ENCODE data around the gene PLEKHA6. TPM values are rescaled to one million over a fixed set of nuclear protein-coding genes. Genes with fewer than 3 reads are reported as not detected.

The PLEKHA6 gene
- total RNA-seq, 1 donor from 2014 or later, result 27.9 TPM

DNA sequence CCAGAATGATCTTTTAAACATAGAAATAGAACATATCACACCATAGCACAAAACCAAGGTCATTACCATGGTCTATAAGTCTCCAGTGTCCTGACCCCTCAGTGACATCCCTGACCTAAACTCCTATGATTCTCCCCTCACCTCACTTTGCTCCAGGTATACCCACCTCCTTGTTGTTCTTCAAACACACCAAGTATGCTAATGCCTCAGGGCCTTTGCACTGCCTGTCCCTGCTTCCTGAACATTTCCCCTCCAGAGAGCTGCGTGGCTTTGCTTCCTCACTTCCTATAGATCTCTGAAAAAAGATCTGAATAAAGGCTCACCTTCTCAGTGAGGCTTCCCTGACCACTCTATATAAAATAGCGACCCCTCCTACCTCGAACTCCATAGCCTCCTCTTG lies 147.0 kb downstream of the PLEKHA6 start:
- DNase-seq (ENCODE audit: low spot score), result no peak
- intact Hi-C loops (cut with DNase I), result no loop called here

DNA sequence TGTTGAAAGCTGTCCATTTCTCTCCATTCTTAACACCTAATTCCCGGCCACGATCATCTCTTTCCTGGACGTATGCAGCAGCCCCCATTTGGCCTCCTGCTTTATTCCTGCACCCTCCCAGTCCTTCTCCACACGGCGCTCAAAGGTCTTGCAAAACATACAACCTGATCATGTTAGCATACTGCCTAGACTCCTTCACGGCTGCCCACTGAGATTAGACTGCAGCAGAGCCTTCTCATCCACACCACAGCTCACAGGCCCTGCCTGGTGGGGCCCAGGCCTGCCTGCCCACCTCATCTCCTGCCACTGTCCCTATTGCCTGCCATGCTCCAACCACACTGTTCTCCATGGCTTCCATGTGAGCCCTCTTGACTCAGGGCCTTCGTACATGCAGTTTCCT lies 148.7 kb downstream of the PLEKHA6 start:
- intact Hi-C loops (cut with DNase I), result no loop called here

DNA sequence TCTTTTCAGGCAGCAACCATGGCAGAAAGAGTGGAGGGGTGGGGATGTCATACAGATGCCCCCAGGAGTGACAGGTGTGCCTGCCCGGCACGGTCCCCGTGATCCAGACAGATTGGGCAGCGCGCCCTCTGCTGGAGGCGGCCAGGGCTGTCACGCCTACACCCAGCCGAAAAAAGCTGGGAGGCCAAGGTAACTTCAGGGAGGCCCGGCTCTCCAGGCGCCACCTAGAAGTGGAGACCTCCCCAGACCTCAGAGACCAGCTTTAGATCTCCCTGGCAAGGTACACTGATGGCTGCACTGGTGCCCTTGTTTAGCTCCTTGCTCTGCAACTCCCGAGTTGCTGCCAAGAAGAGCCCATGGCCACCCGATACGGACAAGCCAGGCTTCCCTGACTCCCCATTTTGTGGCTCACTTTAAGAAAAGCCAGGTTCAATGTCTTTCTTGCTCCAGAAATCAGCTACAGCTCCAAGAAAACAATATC lies 152.6 kb downstream of the PLEKHA6 start:
- DNase-seq (ENCODE audit: low spot score), result peak; percentile 85
- intact Hi-C loops (cut with DNase I), result loop anchor here (2.0 kb wide), 1 partner anchor 346 kb away; the partner anchor contains the start of gene SNRPE

More for the DNA sequence above, 148.7 kb downstream of the PLEKHA6 start:
- DNase-seq (ENCODE audit: low spot score), result no peak

DNA sequence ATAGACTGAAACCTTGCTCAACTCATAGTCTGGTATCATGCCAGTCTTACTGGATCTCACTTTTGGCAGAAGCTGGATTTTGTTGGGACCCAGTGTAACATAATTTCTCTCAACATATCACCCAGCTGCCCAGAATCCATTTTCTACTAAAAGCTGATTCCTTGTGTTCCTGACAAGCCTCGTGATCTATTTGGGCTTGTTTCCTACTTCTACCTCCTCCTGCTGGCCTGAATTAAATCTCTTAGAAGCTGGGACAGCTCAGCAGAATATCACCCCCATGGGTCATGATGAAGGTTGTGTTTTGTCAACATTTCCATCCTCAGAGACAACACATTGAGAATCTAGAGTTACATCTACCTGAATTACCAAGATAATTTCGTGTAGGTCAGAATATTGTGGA lies 153.6 kb downstream of the PLEKHA6 start:
- intact Hi-C loops (cut with DNase I), result loop anchor here (1.0 to 2.0 kb wide), 2 partner anchors 44 to 345 kb away; partner anchors contain the start of gene SNRPE
- DNase-seq (ENCODE audit: low spot score), result no peak

DNA sequence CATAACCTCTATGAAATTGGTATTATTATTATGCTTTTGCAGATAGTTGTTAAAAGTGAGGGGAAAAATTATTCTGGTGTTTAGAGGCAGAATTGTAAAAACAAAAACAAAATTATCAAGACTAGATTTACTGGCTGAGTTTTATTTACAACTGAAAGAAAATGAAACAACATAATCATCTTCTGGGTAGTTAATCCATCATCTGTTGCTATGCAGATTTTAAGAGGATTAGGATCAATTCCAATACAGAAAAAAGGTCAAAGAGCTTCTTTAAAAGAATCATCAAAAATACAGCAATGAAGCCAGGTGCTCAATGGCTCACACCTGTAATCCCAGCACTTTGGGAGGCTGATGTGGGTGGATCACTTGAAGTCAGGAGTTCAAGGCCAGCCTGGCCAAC lies 154.2 kb downstream of the PLEKHA6 start:
- no peak for DNase-seq (ENCODE audit: low spot score)
- intact Hi-C loops (cut with DNase I), result no loop called here

DNA sequence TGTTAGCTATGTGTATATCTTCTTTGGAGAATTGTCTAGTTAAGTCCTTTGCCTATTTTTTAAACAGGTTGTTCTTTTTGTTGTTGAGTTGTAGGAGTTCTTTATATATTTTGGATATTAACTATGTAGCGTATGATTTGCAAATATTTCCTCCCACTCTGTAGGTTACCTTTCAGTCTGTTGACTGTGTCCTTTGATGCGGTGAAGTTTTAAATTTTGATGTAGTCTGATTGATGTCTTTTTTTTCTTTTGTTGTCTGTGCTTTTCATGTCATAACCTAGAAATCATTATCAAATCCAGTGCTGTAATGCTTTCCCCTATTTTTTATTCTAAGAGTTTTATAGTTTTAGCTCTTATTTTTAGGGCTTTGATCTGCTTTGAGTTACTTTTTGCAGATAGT lies 154.8 kb downstream of the PLEKHA6 start:
- intact Hi-C loops (cut with DNase I), result no loop called here
- DNase-seq (ENCODE audit: low spot score), result no peak

DNA sequence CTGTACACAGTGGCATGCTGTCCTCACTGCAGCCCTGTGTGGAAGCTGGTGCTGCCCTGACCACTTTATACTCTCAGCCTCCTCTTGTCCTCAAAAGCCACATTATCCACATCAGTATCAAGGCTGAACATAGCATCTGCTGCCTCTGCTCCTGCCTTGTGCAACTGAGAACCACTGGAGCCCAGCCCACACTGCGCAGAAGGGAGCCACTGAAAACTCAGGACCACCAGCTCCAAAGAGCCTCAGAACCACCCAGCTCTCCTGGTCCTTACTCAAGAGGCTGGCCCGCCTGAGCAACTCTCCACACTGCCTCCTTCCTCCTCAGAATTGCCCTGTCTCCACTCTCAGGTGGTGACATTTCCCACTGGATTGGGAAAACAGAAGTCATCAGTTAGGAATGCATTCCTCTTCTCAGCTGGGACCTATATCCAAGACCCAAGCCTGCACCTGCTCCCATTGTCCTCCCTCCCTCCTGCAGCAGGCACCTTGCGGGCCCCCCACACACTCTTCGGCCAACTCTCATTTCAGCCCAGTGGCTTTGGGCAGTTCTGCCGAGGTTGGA lies 156.4 kb downstream of the PLEKHA6 start:
- intact Hi-C loops (cut with DNase I), result no loop called here
- DNase-seq (ENCODE audit: low spot score), result peak; percentile 59

DNA sequence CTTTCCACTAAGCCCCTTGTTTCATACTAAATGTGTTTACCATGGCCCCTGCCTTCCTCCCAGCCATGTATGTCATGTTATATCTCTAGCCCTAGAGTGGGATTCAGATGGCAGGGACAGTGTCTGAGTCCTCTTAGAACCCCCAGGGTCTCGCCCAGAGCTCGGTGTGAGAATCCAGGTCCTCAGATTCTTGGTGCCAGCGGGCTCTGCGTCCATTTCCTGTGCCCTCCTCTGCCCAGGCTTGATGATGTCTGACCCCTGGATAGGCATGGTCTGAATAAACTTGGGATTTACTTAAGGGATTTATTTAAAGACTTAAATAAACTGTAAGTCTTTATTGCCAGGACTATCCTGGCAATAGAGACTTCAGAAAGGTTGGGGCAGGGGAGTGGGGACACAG lies 157.2 kb downstream of the PLEKHA6 start:
- peak; percentile 22 for DNase-seq (ENCODE audit: low spot score)
- intact Hi-C loops (cut with DNase I), result no loop called here

DNA sequence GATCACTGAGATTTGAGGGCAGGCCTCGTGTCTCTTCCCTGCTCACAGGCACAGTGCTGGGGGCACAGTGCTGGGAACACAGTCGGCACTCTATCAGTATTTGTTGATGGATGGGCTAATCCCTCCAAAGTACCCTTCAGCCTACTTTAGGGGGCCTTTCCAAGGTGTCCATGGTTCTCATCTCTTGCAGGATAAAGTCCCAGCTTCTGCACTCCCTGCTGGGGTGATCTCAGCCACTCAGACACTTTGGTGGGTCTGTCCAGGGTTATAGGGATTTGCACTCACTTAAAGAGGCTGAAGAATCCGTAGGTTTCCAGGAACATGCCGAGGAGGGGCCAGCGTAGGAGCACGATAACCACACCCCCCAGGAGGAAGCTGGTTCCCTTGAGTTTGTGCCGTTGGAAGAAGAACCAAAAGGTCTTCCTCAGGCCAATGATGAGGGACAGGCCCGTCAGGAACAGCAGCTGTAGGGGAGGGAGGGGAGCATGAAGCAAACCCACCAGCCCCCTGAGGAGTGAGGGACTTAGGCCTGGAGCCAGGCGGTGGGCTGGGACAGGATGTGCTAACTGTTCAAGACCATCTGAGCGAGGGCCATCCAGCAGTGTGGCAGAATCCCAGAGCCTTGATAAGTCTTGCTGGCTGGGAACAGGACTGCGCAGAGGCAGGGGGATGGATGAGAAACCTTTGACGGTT lies 158.2 kb downstream of the PLEKHA6 start:
- intact Hi-C loops (cut with DNase I), result no loop called here
- DNase-seq (ENCODE audit: low spot score), result peak; percentile 64

DNA sequence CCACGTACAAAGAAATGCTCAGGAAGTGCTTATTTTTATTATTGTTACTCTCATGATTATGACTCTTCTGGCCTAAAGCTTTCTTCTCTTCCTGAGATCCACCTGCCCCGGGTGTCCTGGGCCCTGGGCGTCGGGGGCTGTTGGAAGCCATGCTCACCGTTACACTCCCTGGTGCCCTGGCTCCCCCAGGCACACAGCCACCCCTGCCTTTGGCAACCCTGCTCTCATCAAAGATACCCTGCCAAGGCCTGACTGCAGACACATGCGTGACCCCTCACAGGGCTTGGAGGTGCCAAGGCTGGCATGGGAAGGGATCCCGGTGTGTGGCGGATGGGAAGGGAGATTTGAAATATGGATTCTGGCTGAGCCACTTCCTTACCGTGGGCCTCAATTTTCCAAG lies 160.2 kb downstream of the PLEKHA6 start:
- peak; percentile 73 for DNase-seq (ENCODE audit: low spot score)
- intact Hi-C loops (cut with DNase I), result no loop called here

DNA sequence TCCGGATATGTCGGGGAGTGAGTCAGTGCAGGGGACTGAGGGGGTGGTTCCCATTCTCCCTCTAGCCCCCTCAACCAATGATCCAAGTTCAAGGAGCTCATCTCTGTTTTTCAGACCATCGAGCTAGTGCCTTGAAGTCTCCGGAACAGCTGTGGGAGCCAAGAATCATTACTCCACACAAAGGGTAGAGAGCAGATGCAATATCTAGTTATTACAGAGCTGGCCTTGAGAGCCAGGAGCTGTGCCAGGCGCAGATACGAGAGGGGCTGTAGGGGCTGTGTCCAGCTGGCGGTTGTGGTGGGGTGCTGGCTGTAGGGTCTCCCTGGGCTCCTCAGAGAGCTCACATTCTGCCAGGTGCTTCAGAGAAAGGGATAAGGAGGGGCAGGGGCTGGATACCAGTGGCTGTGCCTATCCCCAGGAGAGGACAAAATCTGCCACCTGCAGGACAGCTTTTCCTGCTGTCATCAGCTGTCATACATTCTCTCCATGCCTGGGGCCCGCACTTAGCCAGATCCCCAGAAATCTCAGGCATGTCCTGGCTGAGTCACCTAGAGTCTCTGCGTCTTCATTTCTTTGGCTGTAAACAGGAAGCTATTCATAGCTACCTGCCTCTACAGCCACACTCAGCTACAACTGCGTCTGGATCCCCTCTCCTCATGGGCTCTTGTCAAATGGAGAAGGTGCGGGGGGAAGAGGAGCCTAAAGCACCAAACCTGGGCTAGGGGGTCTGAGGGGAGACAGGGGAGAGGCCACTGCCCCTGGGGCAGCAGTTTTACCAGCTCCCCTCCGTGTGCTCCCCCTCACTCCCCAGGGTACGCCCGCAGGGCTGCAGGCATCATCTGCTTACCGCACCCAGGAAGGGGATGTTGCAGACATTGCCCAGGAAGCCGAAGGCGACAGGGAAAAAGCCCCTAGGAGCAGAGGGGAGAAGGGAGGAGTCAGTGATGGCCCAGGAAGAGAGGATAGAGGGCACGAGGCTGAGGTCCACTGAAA lies 161.1 kb downstream of the PLEKHA6 start:
- intact Hi-C loops (cut with DNase I), result no loop called here
- DNase-seq (ENCODE audit: low spot score), result no peak

DNA sequence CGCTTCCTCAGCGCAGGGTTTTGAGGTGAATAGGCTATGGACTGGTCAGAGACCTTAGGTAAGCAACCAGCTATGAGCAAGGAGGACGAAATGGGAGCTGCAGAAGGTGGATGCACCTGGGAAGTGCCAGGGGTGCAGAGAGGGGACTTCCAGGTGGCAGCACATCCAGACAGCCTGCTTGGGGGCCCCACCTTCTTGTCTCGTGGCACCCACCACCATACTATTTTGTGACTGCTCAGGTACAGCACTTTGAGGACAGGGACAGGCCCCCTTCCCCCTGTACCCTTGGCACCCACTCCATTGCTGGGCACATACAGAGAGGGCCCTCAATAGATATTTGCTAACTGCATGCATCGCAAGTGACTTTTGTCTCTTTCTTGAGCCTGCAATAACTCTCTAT lies 162.7 kb downstream of the PLEKHA6 start:
- no peak for DNase-seq (ENCODE audit: low spot score)
- intact Hi-C loops (cut with DNase I), result no loop called here

DNA sequence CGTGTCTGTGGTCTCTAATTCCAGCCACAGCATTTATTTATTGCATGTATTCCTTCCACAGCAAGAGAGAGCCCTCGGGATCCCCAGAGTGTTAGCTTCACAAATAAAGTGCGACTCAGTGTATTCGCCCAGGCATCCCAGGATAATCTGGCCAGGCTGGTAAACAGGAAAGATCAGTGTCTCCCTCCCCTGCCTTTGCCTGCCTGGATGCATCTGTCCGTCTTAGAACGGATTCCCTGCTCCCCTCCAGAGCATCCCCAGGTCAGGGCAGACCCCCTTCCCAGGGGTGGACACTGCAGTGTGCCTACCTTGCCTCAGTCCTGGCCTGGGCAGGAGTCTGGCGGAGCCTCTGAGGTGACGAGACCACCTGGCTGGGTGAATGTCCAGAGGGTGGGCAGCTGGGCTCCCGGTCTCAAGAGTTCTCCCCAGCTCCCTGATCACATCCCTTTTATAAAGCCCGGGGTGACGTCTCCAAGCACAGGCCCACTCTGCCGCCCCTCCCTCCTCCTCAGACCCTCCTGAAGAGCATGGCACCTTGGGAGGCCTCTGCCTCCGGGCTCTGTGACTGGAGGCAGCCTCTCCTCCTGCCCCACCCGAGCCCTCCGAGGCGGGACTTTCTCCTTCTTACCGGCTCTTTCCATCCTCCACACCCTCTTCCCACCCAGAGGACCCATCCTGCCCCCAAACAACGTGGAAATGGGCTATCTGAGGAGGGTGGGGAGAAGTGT lies 163.5 kb downstream of the PLEKHA6 start, which contains the start of gene KISS1:
Gene KISS1, minus strand, starts transcription at position 424 of the 728 bp plus-strand sequence. CDS start 3,615 bp downstream, outside the sequence.
- DNase-seq (ENCODE audit: low spot score), result peak; percentile 71
- intact Hi-C loops (cut with DNase I), result no loop called here

DNA sequence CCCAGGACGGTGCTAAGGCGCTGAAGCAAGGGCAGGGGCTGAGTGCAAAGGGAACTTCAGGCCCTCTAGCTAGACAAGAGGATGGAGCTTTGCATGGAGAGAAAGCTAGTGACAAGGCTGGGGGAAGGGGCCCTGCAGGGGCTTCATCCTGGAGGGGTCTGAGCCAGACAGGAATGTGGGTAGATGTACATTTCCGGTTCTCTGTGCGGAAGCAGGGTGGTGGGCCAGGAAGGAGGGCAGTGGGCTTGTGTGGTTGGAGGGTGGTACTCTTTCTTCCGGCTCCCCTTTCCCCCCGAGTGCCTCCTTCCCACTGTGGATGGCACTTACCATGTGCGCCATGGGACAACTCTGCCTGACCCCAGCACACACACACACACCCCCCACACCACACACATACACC lies 165.0 kb downstream of the PLEKHA6 start:
- intact Hi-C loops (cut with DNase I), result no loop called here

DNA sequence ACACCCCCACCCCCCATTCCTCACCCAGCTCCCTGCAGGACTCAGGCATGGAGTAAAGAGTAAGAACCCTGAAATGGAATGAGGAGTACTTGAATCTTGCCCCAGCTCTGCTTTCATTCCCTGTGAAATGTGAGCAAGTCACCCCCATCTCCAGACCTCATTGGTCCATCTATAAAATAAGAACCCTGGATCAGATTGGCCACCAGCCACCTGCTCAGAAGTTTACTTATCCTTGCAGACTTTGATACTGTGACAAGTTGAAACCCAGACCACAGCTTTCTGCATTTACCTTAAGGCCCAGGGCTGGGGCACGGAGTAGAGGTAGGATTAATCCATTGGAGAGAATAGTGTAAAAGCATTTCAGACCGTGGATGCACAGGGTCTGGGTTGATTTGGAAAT lies 165.6 kb downstream of the PLEKHA6 start:
- intact Hi-C loops (cut with DNase I), result no loop called here
- peak; percentile 29 for DNase-seq (ENCODE audit: low spot score)

More for the DNA sequence above, 165.0 kb downstream of the PLEKHA6 start:
- peak; percentile 29 for DNase-seq (ENCODE audit: low spot score)

DNA sequence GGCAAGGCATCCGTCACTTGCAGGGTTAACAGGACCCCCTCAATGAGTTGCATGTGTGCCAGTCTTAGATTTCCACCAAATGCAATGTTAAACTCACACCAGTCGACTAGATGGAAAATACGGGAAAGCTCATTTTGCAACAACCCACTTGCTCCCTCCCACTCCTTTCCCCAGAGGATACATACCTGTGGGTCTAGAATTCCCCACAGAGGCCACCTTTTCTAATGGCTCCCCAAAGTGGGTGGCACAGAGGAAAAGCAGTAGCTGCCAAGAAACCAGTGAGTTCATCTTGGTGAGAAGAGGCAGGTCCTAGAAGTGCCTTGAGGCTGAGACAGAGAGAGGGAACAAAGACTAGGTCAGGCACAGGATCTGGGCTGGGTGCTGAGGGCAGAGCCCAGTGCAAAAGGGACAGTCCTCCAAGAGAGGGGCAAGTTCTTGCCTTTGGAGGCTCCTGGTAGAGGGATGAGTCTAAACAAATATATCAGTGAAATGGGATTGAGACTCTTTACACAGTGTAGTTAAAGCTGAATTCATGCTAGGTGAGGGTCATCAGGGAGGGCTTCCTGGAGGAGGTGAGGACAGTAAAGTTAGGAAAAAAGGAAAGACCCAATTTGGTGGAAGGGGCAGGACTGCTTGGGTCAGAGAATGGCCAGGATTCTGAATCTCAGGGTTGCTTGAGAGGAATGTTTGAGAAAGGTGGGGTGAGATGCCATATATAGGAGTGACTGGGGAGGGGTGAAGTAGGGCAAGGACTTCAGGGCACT lies 167.0 kb downstream of the PLEKHA6 start:
- DNase-seq (ENCODE audit: low spot score), result no peak
- intact Hi-C loops (cut with DNase I), result no loop called here

DNA sequence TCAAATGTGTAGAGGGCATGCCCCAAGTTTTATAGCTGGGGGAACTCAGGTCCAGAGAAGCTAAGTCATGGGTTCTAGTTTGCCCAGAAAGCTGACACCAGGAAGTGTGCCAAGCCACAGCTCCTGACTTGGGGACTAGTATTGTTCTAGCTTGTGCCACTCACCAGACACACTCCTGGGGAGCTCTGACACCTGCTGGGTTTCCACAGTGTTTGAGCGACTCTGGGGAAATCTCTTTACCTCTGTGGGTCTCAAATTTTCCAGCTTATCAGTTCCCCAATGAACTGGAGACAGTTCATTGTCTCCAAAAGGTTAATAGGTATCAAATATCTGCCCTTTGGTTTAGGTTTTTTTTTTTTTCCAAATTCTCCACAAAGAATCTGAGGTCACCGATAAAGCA lies 167.7 kb downstream of the PLEKHA6 start:
- DNase-seq (ENCODE audit: low spot score), result no peak
- intact Hi-C loops (cut with DNase I), result no loop called here

DNA sequence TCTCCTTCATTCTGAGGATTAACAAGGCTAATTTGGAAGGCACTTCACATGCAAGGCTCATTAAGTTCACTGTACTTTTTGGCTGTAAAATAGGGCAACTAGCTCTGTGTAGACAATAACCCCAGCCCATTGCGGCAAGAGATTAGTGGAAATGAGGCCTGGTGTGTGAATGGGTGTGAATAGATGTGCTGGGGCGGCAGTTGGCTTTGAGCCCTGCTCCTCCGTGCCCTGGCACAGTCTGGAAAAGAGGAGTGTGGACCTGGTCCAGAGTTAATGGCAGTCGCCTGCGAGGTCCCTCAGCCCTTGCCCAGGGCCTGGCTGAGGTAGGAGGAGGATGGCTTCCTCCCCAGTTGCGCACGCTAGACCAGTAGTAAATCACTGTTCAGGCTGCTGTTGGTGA lies 168.3 kb downstream of the PLEKHA6 start:
- intact Hi-C loops (cut with DNase I), result no loop called here
- DNase-seq (ENCODE audit: low spot score), result no peak

Measured in cardiac septum (tissue), 1 donor.